ENCODE results near the gene PTCD2.

PTCD2 gene

DNA sequence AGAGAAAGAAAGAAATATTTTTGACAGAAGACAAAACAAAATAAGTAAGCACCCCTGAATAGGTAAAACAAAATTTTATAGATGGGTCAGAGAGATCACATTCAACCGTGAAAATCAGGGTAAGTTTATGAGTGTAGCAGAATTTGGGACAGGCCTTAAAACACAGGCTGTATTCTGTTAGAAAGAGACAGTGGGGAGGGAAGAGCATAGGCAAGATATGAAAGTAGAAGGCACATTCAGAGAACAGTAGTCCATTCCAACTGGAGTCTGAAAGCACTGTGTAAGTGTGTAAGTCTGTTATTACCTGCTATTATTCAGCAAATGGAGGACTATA, 38.8 kb upstream of the PTCD2 start:
- DNase-seq (ENCODE audit: low read depth), result no peak
- no peak overlapping the region for H3K4me3 ChIP-seq (ENCODE audit: low read depth, low read length)
- TF ChIP-seq, protein P1, sequence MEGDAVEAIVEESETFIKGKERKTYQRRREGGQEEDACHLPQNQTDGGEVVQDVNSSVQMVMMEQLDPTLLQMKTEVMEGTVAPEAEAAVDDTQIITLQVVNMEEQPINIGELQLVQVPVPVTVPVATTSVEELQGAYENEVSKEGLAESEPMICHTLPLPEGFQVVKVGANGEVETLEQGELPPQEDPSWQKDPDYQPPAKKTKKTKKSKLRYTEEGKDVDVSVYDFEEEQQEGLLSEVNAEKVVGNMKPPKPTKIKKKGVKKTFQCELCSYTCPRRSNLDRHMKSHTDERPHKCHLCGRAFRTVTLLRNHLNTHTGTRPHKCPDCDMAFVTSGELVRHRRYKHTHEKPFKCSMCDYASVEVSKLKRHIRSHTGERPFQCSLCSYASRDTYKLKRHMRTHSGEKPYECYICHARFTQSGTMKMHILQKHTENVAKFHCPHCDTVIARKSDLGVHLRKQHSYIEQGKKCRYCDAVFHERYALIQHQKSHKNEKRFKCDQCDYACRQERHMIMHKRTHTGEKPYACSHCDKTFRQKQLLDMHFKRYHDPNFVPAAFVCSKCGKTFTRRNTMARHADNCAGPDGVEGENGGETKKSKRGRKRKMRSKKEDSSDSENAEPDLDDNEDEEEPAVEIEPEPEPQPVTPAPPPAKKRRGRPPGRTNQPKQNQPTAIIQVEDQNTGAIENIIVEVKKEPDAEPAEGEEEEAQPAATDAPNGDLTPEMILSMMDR (IDR thresholded peaks at IDR 0.05; ENCODE audit: low read depth, low read length, missing control alignments), result no peak

DNA sequence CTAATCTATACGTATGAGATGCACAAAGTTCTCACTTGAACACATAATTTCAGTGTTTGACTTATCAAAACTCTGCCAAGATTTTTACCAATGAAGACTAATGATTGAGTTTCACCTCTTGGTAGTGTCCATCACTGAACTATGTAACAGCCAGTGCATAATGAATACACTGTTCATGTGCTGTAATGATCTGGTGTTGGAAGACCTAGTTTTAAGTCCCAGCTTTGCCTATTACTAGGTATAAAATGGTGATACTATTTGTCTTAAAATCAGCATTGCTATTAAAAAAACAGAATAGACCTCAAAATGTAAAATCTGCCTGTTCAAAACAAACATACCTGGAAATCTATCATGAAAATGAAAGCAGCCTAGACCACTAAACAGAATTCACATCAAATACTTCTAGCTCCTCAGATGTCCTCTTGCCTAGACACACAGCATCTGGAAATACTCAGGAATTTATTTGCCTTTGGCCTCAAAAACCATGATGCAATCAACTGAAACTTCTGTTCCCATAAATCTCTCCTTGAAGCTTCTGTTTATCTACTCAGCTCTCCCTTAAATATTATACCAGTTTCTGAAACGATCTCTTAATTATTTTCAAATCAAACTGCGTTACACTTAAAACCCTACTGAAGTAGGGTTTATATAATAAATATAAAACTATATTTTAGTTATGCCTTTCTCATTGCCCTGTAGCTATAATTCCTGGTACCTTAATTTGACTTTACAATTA, 38.2 kb upstream of the PTCD2 start:
- no peak overlapping the region for H3K4me3 ChIP-seq (ENCODE audit: low read depth, low read length)
- TF ChIP-seq, protein P1 (IDR thresholded peaks at IDR 0.05; ENCODE audit: low read depth, low read length, missing control alignments), result no peak
- no peak for DNase-seq (ENCODE audit: low read depth)

DNA sequence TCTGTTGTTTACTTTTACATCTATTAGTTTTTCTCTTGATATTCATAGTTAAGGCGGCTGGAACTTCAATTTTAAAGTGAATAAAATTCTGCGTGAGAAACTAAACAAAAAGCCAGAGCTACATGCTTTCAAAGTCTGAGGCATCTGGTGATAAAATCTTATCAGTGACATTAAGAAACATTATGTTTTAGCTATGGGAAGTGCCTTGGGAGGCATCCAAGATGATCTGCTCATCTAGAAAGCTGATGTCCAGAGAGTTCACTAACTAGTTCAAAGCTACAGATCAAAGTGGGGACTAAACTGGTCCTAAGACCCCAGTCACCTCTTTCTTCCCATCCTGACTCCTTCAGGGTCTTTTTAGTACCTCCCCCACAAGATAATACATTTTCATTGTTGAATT, 37.3 kb upstream of the PTCD2 start:
- no peak for DNase-seq (ENCODE audit: low read depth)
- H3K4me3 ChIP-seq (ENCODE audit: low read depth, low read length), result no peak overlapping the region
- TF ChIP-seq, protein P1 (IDR thresholded peaks at IDR 0.05; ENCODE audit: low read depth, low read length, missing control alignments), result no peak

DNA sequence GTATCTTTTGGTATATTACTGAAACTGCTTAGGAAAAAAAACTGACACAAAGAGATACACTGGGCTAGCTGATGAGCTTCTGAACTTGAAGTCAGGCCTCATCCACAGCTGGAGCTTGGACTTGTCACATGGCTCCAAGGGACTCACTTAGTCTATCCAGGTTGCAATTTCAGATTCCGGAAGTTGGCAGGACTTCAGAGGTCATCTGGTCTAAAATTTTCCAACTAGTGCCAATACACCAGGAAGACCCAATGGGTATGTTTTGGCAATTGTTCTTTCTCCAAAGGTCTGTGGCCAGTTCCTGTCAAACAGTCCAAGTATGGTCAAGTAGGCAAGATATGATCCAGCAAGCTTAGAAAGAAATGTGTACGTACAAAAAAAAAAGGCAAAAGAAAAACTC, 36.8 kb upstream of the PTCD2 start:
- DNase-seq (ENCODE audit: low read depth), result no peak
- TF ChIP-seq, protein P1 (IDR thresholded peaks at IDR 0.05; ENCODE audit: low read depth, low read length, missing control alignments), result no peak
- H3K4me3 ChIP-seq (ENCODE audit: low read depth, low read length), result no peak overlapping the region

DNA sequence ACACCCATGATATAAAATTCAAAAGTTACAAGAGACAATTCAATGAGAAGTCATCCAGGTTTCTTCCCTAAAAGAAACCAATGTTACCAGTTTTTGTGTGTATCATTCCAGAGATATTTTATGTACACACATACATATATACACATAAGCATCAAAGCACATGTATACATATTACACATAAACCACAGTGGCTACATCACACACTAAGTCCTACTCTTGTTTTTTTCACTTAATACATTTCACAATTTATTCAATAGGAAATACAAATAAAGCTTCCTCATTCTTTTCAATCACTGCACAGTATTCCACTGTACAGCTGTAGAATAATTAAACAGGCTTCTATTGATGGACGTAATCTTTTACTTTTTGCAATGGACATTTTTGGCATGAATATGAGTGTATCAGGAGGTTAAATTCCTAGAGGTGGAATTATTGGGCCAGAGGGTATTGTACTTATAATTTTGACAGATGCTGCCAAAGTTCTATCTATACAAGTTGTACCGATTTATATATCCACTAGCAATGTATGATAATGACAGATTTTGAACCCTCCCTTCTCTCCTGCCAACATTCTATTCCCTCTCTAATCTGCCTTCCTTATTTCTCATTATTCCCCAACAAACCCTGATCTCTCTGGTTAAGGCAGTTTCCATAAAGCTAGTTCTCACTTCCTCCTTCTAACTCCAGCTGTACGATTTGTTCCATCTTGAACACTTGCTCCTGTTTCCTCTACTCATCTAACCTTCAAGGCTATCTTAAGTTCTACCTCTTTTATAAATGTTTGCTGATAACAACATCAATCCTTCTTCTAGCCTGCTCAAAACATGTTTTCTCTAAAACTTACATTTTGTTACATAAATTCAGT, 35.4 kb upstream of the PTCD2 start:
- no peak for DNase-seq (ENCODE audit: low read depth)
- TF ChIP-seq, protein P1 (IDR thresholded peaks at IDR 0.05; ENCODE audit: low read depth, low read length, missing control alignments), result no peak
- H3K4me3 ChIP-seq (ENCODE audit: low read depth, low read length), result no peak overlapping the region

DNA sequence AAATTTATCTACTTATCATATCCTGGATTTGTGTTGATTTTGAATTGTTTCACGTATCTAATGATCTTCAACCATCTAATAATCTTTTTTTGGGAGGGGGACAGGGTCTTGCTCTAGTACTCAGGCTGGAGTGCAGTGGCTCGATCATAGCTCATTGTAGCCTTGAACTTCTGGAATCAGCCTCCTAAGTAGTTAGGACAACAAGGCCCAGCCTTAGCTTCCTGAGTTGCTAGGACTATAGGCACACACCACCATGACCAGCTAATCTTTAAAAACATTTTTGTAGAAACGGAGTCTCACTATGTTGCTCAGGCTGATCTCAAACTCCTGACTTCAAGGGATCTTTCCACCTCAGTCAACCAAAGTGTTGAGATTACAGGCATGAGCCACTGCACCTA, 34.8 kb upstream of the PTCD2 start:
- TF ChIP-seq, protein P1 (IDR thresholded peaks at IDR 0.05; ENCODE audit: low read depth, low read length, missing control alignments), result no peak
- no peak for DNase-seq (ENCODE audit: low read depth)
- no peak overlapping the region for H3K4me3 ChIP-seq (ENCODE audit: low read depth, low read length)

All from GM12864 (cell line).